ENCODE measurements around the gene HBM.
A peak's percentile ranks its signal among the peaks of the same experiment; 100 is the strongest.

HBM gene

DNA sequence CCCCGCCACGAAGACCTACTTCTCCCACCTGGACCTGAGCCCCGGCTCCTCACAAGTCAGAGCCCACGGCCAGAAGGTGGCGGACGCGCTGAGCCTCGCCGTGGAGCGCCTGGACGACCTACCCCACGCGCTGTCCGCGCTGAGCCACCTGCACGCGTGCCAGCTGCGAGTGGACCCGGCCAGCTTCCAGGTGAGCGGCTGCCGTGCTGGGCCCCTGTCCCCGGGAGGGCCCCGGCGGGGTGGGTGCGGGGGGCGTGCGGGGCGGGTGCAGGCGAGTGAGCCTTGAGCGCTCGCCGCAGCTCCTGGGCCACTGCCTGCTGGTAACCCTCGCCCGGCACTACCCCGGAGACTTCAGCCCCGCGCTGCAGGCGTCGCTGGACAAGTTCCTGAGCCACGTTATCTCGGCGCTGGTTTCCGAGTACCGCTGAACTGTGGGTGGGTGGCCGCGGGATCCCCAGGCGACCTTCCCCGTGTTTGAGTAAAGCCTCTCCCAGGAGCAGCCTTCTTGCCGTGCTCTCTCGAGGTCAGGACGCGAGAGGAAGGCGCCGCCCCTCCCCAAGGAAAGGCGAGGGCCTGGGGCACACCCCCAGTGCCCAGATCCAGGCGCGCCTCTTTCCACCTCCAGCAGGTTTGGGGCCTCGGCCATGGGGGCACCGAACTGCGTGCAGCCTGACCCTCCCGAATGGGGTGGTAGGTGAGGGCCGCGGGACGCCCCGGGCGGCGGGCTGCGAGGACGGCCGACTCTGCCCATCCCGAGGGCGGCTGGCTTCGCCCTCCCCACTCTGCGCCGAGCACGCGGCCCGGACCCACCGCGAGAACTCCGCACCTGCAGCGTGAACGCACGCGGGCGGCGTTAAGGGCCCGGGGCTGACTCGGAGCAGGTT is 15.1 kb downstream of the HBM start (continued):
- TF ChIP-seq ZNF311 (tag by site-specific recombination; IDR thresholded peaks at IDR 0.05; ENCODE audit: borderline replicate concordance) = no peak
- no peak for TF ChIP-seq ZNF169 (tag by site-specific recombination; IDR thresholded peaks at IDR 0.05)
- TF ChIP-seq REPIN1 (tag by site-specific recombination; IDR thresholded peaks at IDR 0.05; ENCODE audit: low read depth) = no peak
- TF ChIP-seq ZNF26 (tag by site-specific recombination; IDR thresholded peaks at IDR 0.05) = no peak
- TF ChIP-seq SP2 (tag by site-specific recombination; IDR thresholded peaks at IDR 0.05) = peak; percentile 44
- TF ChIP-seq PRDM1 (tag by site-specific recombination; IDR thresholded peaks at IDR 0.05) = no peak
- peak; percentile 81 for TF ChIP-seq ZNF561 (tag by site-specific recombination; IDR thresholded peaks at IDR 0.05; ENCODE audit: borderline replicate concordance)
- no peak for TF ChIP-seq ZNF596 (tag by site-specific recombination; IDR thresholded peaks at IDR 0.05)
- TF ChIP-seq ZNF416 (tag by site-specific recombination; IDR thresholded peaks at IDR 0.05) = no peak
- TF ChIP-seq ZNF16 (tag by site-specific recombination; IDR thresholded peaks at IDR 0.05; ENCODE audit: low read depth) = no peak
- no peak for TF ChIP-seq ZNF621 (tag by site-specific recombination; IDR thresholded peaks at IDR 0.05)
- no peak for TF ChIP-seq ZNF670 (tag by site-specific recombination; IDR thresholded peaks at IDR 0.05; ENCODE audit: low read depth)
- peak; percentile 25; the same call in 1 of the 2 replicates for TF ChIP-seq ZNF530 (tag by site-specific recombination; IDR thresholded peaks at IDR 0.05; ENCODE audit: low read depth)
- no peak for TF ChIP-seq ZNF112 (tag by site-specific recombination; IDR thresholded peaks at IDR 0.05)
- TF ChIP-seq ZNF558 (tag by site-specific recombination; IDR thresholded peaks at IDR 0.05) = no peak
- no peak for TF ChIP-seq YY1 (tag by site-specific recombination; IDR thresholded peaks at IDR 0.05)
- TF ChIP-seq ZNF157 (tag by site-specific recombination; IDR thresholded peaks at IDR 0.05) = no peak
- 0 out of 2 replicates have a peak, but pooled peaks have one; percentile 17 for TF ChIP-seq MZF1 (tag by site-specific recombination; IDR thresholded peaks at IDR 0.05; ENCODE audit: borderline replicate concordance)
- no peak for TF ChIP-seq ZNF423 (tag by site-specific recombination; IDR thresholded peaks at IDR 0.05)
- no peak for TF ChIP-seq ZNF777 (tag by site-specific recombination; IDR thresholded peaks at IDR 0.05; ENCODE audit: borderline replicate concordance)
- no peak for TF ChIP-seq HOXD13 (CRISPR knock-in tag; IDR thresholded peaks at IDR 0.05; ENCODE audit: borderline replicate concordance)
- no peak for TF ChIP-seq ZNF510 (tag by site-specific recombination; IDR thresholded peaks at IDR 0.05; ENCODE audit: insufficient replicate concordance)
- TF ChIP-seq ZNF23 (tag by site-specific recombination; IDR thresholded peaks at IDR 0.05; ENCODE audit: borderline replicate concordance) = no peak
- TF ChIP-seq OVOL3 (tag by site-specific recombination; IDR thresholded peaks at IDR 0.05) = no peak
- TF ChIP-seq KLF8 (tag by site-specific recombination; IDR thresholded peaks at IDR 0.05) = peak; percentile 83; the same call in 1 of the 2 replicates
- TF ChIP-seq YY2 (tag by site-specific recombination; IDR thresholded peaks at IDR 0.05) = 0 out of 2 replicates have a peak, but pooled peaks have one; percentile 6
- no peak for TF ChIP-seq ZNF426 (tag by site-specific recombination; IDR thresholded peaks at IDR 0.05)
- TF ChIP-seq, protein P1, sequence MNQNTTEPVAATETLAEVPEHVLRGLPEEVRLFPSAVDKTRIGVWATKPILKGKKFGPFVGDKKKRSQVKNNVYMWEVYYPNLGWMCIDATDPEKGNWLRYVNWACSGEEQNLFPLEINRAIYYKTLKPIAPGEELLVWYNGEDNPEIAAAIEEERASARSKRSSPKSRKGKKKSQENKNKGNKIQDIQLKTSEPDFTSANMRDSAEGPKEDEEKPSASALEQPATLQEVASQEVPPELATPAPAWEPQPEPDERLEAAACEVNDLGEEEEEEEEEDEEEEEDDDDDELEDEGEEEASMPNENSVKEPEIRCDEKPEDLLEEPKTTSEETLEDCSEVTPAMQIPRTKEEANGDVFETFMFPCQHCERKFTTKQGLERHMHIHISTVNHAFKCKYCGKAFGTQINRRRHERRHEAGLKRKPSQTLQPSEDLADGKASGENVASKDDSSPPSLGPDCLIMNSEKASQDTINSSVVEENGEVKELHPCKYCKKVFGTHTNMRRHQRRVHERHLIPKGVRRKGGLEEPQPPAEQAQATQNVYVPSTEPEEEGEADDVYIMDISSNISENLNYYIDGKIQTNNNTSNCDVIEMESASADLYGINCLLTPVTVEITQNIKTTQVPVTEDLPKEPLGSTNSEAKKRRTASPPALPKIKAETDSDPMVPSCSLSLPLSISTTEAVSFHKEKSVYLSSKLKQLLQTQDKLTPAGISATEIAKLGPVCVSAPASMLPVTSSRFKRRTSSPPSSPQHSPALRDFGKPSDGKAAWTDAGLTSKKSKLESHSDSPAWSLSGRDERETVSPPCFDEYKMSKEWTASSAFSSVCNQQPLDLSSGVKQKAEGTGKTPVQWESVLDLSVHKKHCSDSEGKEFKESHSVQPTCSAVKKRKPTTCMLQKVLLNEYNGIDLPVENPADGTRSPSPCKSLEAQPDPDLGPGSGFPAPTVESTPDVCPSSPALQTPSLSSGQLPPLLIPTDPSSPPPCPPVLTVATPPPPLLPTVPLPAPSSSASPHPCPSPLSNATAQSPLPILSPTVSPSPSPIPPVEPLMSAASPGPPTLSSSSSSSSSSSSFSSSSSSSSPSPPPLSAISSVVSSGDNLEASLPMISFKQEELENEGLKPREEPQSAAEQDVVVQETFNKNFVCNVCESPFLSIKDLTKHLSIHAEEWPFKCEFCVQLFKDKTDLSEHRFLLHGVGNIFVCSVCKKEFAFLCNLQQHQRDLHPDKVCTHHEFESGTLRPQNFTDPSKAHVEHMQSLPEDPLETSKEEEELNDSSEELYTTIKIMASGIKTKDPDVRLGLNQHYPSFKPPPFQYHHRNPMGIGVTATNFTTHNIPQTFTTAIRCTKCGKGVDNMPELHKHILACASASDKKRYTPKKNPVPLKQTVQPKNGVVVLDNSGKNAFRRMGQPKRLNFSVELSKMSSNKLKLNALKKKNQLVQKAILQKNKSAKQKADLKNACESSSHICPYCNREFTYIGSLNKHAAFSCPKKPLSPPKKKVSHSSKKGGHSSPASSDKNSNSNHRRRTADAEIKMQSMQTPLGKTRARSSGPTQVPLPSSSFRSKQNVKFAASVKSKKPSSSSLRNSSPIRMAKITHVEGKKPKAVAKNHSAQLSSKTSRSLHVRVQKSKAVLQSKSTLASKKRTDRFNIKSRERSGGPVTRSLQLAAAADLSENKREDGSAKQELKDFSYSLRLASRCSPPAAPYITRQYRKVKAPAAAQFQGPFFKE (tag by site-specific recombination; IDR thresholded peaks at IDR 0.05; ENCODE audit: borderline replicate concordance) = peak; percentile 76; the same call in 1 of the 2 replicates
- no peak for TF ChIP-seq ZNF707 (tag by site-specific recombination; IDR thresholded peaks at IDR 0.05)
- peak; percentile 74 for TF ChIP-seq SP7 (tag by site-specific recombination; IDR thresholded peaks at IDR 0.05)
- TF ChIP-seq ZFHX2 (tag by site-specific recombination; conservative IDR thresholded peaks at IDR 0.05) = no peak; the same call in 1 of the 2 replicates
- no peak for TF ChIP-seq MEIS1 (CRISPR knock-in tag; IDR thresholded peaks at IDR 0.05; ENCODE audit: borderline replicate concordance)
- TF ChIP-seq ZNF791 (tag by site-specific recombination; IDR thresholded peaks at IDR 0.05) = no peak

Data from HEK293 (cell line).